Left lung (tissue), 10 donors: ENCODE data around the gene PBX2. TPM values are rescaled to one million over a fixed set of nuclear protein-coding genes. Genes with fewer than 3 reads are reported as not detected.
"Not testable (repeated sequence)": the region's sequence is repeated elsewhere in the genome, so short reads cannot be mapped to it uniquely, and the experiment has no call there.

ENCODE experiments used
- ATAC-seq: fragments of 200-7000 bp; cut with Tn5 transposase; one replicate; pipeline ENCODE4 v1.9.1; 2020; ENCODE audit warnings: moderate library complexity
- DNase-seq, 4 donors: peaks; one replicate each; pipeline ENCODE4 v3.0.0-alpha.2; 2013 to 2020
- H3K27ac ChIP-seq, 2 donors: fragments of 200-600 bp; sonication (generic) in 1 of 2; one replicate each; pipeline versions ENCODE4 v1.5.0 to v1.8.0; 2020 to 2021
- H3K27me3 ChIP-seq, 2 donors: fragments of 200-600 bp; sonication (generic) in 1 of 2; one replicate each; pipeline versions ENCODE4 v1.5.0 to v1.8.0; 2020 to 2021
- H3K36me3 ChIP-seq, 2 donors: fragments of 200-600 bp; sonication (generic) in 1 of 2; one replicate each; pipeline versions ENCODE4 v1.5.0 to v1.8.0; 2020 to 2021
- H3K4me1 ChIP-seq, 2 donors: fragments of 200-600 bp; one replicate each; pipeline ENCODE4 v1.8.0; 2021
- H3K4me3 ChIP-seq, 2 donors: fragments of 200-600 bp; sonication (generic) in 1 of 2; one replicate each; pipeline versions ENCODE4 v1.5.0 to v1.8.0; 2020 to 2021; ENCODE audit warnings: mild to moderate bottlenecking in 1 of 2
- H3K9me3 ChIP-seq, 2 donors: fragments of 200-600 bp; sonication (generic) in 1 of 2; one replicate each; pipeline versions ENCODE4 v1.5.0 to v1.8.0; 2020 to 2021
- intact Hi-C, 2 donors: fragments of 100-400 bp; cut with DNase I; formaldehyde crosslinking; loops; one replicate each; pipeline versions ENCODE4 v1.11.2 to v1.14.2; 2022
- polyA plus RNA-seq, 6 donors: library from polyadenylated mRNA; unstranded; fragments of 120-200 nt; gene quantifications; one replicate each; pipeline ENCODE4 v1.2.1, GENCODE V29; 2013; ENCODE audit not compliant: insufficient read length in 6 of 6
- total RNA-seq, 2 donors: library from RNA; stranded (reverse); fragmentation: NEBNext Ultra II Directional; extraction: Animal tissue kit (Norgen Biotek cat#: 25700); gene quantifications; one replicate each; pipeline ENCODE4 v1.2.1, GENCODE V29; 2021
- TF ChIP-seq, protein P1 (sequence below), 2 donors: fragments of 200-600 bp; sonication (generic) in 1 of 2; IDR thresholded peaks; one replicate each; pipeline versions ENCODE4 v1.5.0 to v1.8.0; 2021; ENCODE audit warnings: antibody characterized with exemption in 2 of 2
- donor health status: DM: no; HTN: yes; CAD: no.
- donor health status: DM: no; HTN: no; CAD: no.

The PBX2 gene
- total and polyA plus RNA-seq, 8 donors = 91.0 to 174 (median 163) TPM

DNA sequence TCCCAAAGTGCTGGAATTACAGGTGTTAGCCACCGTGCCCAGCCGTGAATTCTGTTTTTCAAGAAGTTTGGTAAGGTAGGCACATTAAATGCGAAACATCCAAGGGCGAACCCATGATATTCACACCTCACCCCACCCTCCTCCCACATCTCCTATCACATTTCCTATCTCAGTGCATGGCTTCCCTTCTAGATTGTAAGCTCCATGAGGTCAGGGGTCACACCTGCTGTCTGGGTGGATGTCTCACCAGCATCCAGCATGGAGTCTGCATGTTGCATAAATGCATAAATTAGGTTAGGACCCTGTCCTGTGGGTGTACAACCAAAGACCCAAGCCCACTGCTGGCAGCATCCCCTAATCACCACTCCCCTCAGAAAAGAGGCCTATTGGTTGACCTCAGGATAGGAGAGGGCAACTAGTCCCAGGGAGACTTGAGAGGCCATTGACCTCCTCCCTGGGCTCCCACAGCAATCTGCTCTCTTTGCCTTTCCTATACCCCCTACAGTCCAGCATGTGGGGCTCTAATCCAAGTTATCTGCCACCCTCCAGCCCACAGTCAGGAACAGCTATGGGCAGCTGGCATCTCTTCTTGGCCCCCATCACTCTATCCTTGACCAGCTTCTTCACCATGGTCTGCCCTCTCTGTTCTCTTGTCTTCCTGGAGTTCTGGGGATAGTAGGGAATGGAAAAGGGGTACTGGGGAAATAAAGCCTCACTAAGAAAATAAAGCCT, 42.4 kb downstream of the PBX2 start:
- intact Hi-C loops = no loop called here
- no peak overlapping the region for H3K27ac ChIP-seq
- peaks cover 28 to 74% of the 10 kb centered on the region in 2 donors for H3K27me3 ChIP-seq
- no peaks in the 10 kb centered on the region for H3K9me3 ChIP-seq
- ATAC-seq = no peak
- no peaks in the 10 kb centered on the region for H3K36me3 ChIP-seq
- no peak overlapping the region for H3K4me3 ChIP-seq
- H3K4me1 ChIP-seq = peaks cover 0 to 17% of the 10 kb centered on the region in 2 donors
- DNase-seq = no peak
- TF ChIP-seq, protein P1, sequence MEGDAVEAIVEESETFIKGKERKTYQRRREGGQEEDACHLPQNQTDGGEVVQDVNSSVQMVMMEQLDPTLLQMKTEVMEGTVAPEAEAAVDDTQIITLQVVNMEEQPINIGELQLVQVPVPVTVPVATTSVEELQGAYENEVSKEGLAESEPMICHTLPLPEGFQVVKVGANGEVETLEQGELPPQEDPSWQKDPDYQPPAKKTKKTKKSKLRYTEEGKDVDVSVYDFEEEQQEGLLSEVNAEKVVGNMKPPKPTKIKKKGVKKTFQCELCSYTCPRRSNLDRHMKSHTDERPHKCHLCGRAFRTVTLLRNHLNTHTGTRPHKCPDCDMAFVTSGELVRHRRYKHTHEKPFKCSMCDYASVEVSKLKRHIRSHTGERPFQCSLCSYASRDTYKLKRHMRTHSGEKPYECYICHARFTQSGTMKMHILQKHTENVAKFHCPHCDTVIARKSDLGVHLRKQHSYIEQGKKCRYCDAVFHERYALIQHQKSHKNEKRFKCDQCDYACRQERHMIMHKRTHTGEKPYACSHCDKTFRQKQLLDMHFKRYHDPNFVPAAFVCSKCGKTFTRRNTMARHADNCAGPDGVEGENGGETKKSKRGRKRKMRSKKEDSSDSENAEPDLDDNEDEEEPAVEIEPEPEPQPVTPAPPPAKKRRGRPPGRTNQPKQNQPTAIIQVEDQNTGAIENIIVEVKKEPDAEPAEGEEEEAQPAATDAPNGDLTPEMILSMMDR (IDR thresholded peaks at IDR 0.05) = no peak

DNA sequence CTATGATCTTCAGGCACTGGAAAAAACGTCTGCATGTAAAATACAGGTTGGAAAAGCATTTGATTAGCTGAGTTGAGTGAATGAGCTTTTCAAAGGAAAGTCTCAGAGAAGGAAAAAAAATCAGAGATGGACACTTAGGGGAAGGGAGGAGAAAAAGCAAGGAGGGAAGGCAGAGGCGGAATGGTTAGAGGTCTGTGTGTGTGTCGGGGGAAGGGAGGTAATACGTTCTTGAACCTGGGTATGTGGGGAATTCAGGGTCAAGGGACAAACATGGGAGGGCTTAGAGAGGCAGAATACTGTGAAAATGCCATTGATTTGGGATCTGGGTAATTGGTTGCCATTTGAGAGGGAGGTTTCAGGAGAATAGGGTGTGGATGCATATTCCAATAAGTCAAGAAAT, 43.3 kb downstream of the PBX2 start:
- H3K27ac ChIP-seq = no peak overlapping the region
- H3K27me3 ChIP-seq = peaks cover 28 to 69% of the 10 kb centered on the region in 2 donors
- intact Hi-C loops = no loop called here
- no peaks in the 10 kb centered on the region for H3K36me3 ChIP-seq
- no peak overlapping the region for H3K4me3 ChIP-seq
- no peaks in the 10 kb centered on the region for H3K9me3 ChIP-seq
- ATAC-seq = no peak
- TF ChIP-seq, protein P1 (IDR thresholded peaks at IDR 0.05) = no peak
- DNase-seq = no peak
- peaks cover 0 to 10% of the 10 kb centered on the region in 2 donors for H3K4me1 ChIP-seq

GRCh38 chr6:32146287-32146686, 43.7 kb downstream of the PBX2 start:
- H3K27me3 ChIP-seq = peaks cover 28 to 65% of the 10 kb centered on the region in 2 donors
- H3K36me3 ChIP-seq = no peaks in the 10 kb centered on the region
- DNase-seq (no peak), ATAC-seq (peak; percentile 23)
- peaks cover 0 to 10% of the 10 kb centered on the region in 2 donors for H3K4me1 ChIP-seq
- no peak overlapping the region for H3K27ac ChIP-seq
- TF ChIP-seq, protein P1 (IDR thresholded peaks at IDR 0.05) = no peak
- H3K9me3 ChIP-seq = no peaks in the 10 kb centered on the region
- H3K4me3 ChIP-seq = no peak overlapping the region
- intact Hi-C loops = no loop called here

GRCh38 chr6:32144238-32144637, 45.8 kb downstream of the PBX2 start:
- H3K4me3 ChIP-seq, H3K27ac ChIP-seq, DNase-seq, H3K36me3 ChIP-seq, ATAC-seq, intact Hi-C loops, H3K9me3 ChIP-seq, H3K4me1 ChIP-seq: not testable (repeated sequence)
- H3K27me3 ChIP-seq = peaks cover 8 to 55% of the 10 kb centered on the region in 2 donors

DNA sequence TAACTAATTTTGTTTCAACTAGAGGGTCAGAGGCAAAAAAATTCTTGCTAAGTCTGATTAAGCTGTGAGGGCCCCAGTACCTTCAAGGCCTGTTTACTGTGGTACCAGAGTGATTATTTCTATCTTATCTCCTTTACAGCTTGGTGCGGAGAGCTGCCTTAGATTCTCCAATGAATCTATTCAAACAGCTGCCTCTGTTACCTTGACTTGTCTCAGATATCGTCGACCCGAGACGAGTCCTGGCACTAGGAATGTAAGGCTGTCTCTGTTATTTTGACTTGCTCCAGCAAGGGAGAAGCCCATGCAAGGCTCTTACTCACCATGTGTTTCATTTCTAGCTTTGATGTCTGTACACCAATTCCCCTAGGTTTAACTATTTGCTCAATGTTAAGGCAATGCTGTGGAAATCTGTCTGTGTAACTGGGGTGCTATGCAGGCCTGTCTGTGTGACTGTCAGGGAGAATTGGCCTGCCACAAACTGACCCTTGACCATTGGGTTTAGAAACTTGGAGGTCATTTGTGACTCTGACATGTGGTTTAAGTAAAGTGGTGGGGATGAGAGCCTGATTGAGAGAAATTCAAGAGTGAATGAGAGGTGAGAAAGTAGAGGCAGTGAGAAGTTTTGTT, 49.5 kb downstream of the PBX2 start:
- H3K36me3 ChIP-seq = no peaks in the 10 kb centered on the region
- intact Hi-C loops = no loop called here
- no peak for DNase-seq
- peaks cover 0 to 36% of the 10 kb centered on the region in 2 donors for H3K27me3 ChIP-seq
- ATAC-seq = no peak
- H3K4me1 ChIP-seq = no peaks in the 10 kb centered on the region
- TF ChIP-seq, protein P1 (IDR thresholded peaks at IDR 0.05) = no peak
- H3K9me3 ChIP-seq = no peaks in the 10 kb centered on the region
- no peak overlapping the region for H3K27ac ChIP-seq
- no peak overlapping the region for H3K4me3 ChIP-seq
